ENCODE data around the gene FZD1.

Gene FZD1

GRCh38 chr7:91266689-91267090 is 2.5 kb downstream of the FZD1 start:
- Histone ChIP-seq H3K4me1 (ENCODE audit: control insufficient read depth, insufficient read depth, low read length) (peaks cover 20% of the 10 kb centered on the region), H3K4me3 (ENCODE audit: low read length) (peak overlapping the region; percentile 65), H3K9me3 (ENCODE audit: control insufficient read depth, low read length) (no peaks in the 10 kb centered on the region), H3K36me3 (ENCODE audit: control insufficient read depth, insufficient read depth, low read length) (no peaks in the 10 kb centered on the region), H3K27me3 (ENCODE audit: control insufficient read depth, insufficient read depth, low read length) (peaks cover 17% of the 10 kb centered on the region), H3K9ac (ENCODE audit: low read length) (peak overlapping the region; percentile 32)

- H3K36me3 ChIP-seq (ENCODE audit: control insufficient read depth, insufficient read depth, low read length) = no peaks in the 10 kb centered on the region
- peaks cover 11% of the 10 kb centered on the region for H3K27me3 ChIP-seq (ENCODE audit: control insufficient read depth, insufficient read depth, low read length)
- H3K4me1 ChIP-seq (ENCODE audit: control insufficient read depth, insufficient read depth, low read length) = peaks cover 20% of the 10 kb centered on the region
- H3K4me3 ChIP-seq (ENCODE audit: low read length) = no peak overlapping the region
- no peaks in the 10 kb centered on the region for H3K9me3 ChIP-seq (ENCODE audit: control insufficient read depth, low read length)
- H3K9ac ChIP-seq (ENCODE audit: low read length) = peak overlapping the region; percentile 38
Measured at GRCh38 chr7:91267171-91267955, 3.1 kb downstream of the FZD1 start.

GRCh38 chr7:91270372-91270771 is 6.1 kb downstream of the FZD1 start:
- H3K36me3 ChIP-seq (ENCODE audit: control insufficient read depth, insufficient read depth, low read length) = no peaks in the 10 kb centered on the region
- H3K4me3 ChIP-seq (ENCODE audit: low read length) = no peak overlapping the region
- peaks cover 17% of the 10 kb centered on the region for H3K4me1 ChIP-seq (ENCODE audit: control insufficient read depth, insufficient read depth, low read length)

GRCh38 chr7:91276909-91277308 is 12.7 kb downstream of the FZD1 start:
- no peaks in the 10 kb centered on the region for H3K36me3 ChIP-seq (ENCODE audit: control insufficient read depth, insufficient read depth, low read length)
- H3K9ac ChIP-seq (ENCODE audit: low read length) = no peak overlapping the region
- no peak overlapping the region for H3K4me3 ChIP-seq (ENCODE audit: low read length)

More at GRCh38 chr7:91270372-91270771, 6.1 kb downstream of the FZD1 start:
- H3K9me3 ChIP-seq (ENCODE audit: control insufficient read depth, low read length) = no peaks in the 10 kb centered on the region
- no peaks in the 10 kb centered on the region for H3K27me3 ChIP-seq (ENCODE audit: control insufficient read depth, insufficient read depth, low read length)
- no peak overlapping the region for H3K9ac ChIP-seq (ENCODE audit: low read length)

GRCh38 chr7:91280185-91280584 is 16.0 kb downstream of the FZD1 start:
- Histone ChIP-seq H3K27me3 (ENCODE audit: control insufficient read depth, insufficient read depth, low read length) (no peaks in the 10 kb centered on the region), H3K9ac (ENCODE audit: low read length) (no peak overlapping the region), H3K4me1 (ENCODE audit: control insufficient read depth, insufficient read depth, low read length) (no peaks in the 10 kb centered on the region)

More at GRCh38 chr7:91276909-91277308, 12.7 kb downstream of the FZD1 start:
- H3K27me3 ChIP-seq (ENCODE audit: control insufficient read depth, insufficient read depth, low read length) = no peaks in the 10 kb centered on the region
- H3K9me3 ChIP-seq (ENCODE audit: control insufficient read depth, low read length) = no peaks in the 10 kb centered on the region
- no peaks in the 10 kb centered on the region for H3K4me1 ChIP-seq (ENCODE audit: control insufficient read depth, insufficient read depth, low read length)

GRCh38 chr7:91280604-91281003 is 16.4 kb downstream of the FZD1 start:
- Histone ChIP-seq H3K4me3 (ENCODE audit: low read length) (no peak overlapping the region), H3K4me1 (ENCODE audit: control insufficient read depth, insufficient read depth, low read length) (no peaks in the 10 kb centered on the region), H3K9ac (ENCODE audit: low read length) (no peak overlapping the region), H3K36me3 (ENCODE audit: control insufficient read depth, insufficient read depth, low read length) (no peaks in the 10 kb centered on the region), H3K27me3 (ENCODE audit: control insufficient read depth, insufficient read depth, low read length) (no peaks in the 10 kb centered on the region), H3K9me3 (ENCODE audit: control insufficient read depth, low read length) (no peaks in the 10 kb centered on the region)

More at GRCh38 chr7:91280185-91280584, 16.0 kb downstream of the FZD1 start:
- Histone ChIP-seq H3K36me3 (ENCODE audit: control insufficient read depth, insufficient read depth, low read length) (no peaks in the 10 kb centered on the region), H3K9me3 (ENCODE audit: control insufficient read depth, low read length) (no peaks in the 10 kb centered on the region), H3K4me3 (ENCODE audit: low read length) (no peak overlapping the region)

GRCh38 chr7:91285696-91286355 is 21.6 kb downstream of the FZD1 start:
- no peaks in the 10 kb centered on the region for H3K9me3 ChIP-seq (ENCODE audit: control insufficient read depth, low read length)
- H3K9ac ChIP-seq (ENCODE audit: low read length) = no peak overlapping the region
- no peaks in the 10 kb centered on the region for H3K27me3 ChIP-seq (ENCODE audit: control insufficient read depth, insufficient read depth, low read length)
- H3K4me3 ChIP-seq (ENCODE audit: low read length) = no peak overlapping the region
- H3K4me1 ChIP-seq (ENCODE audit: control insufficient read depth, insufficient read depth, low read length) = no peaks in the 10 kb centered on the region
- H3K36me3 ChIP-seq (ENCODE audit: control insufficient read depth, insufficient read depth, low read length) = no peaks in the 10 kb centered on the region

GRCh38 chr7:91286432-91286831 is 22.2 kb downstream of the FZD1 start:
- no peak overlapping the region for H3K4me3 ChIP-seq (ENCODE audit: low read length)
- H3K36me3 ChIP-seq (ENCODE audit: control insufficient read depth, insufficient read depth, low read length) = no peaks in the 10 kb centered on the region
- H3K27me3 ChIP-seq (ENCODE audit: control insufficient read depth, insufficient read depth, low read length) = no peaks in the 10 kb centered on the region
- no peak overlapping the region for H3K9ac ChIP-seq (ENCODE audit: low read length)
- H3K9me3 ChIP-seq (ENCODE audit: control insufficient read depth, low read length) = no peaks in the 10 kb centered on the region
- H3K4me1 ChIP-seq (ENCODE audit: control insufficient read depth, insufficient read depth, low read length) = no peaks in the 10 kb centered on the region

GRCh38 chr7:91287371-91288084 is 23.3 kb downstream of the FZD1 start:
- no peak overlapping the region for H3K4me3 ChIP-seq (ENCODE audit: low read length)
- H3K9ac ChIP-seq (ENCODE audit: low read length) = no peak overlapping the region
- no peaks in the 10 kb centered on the region for H3K36me3 ChIP-seq (ENCODE audit: control insufficient read depth, insufficient read depth, low read length)
- no peaks in the 10 kb centered on the region for H3K27me3 ChIP-seq (ENCODE audit: control insufficient read depth, insufficient read depth, low read length)
- no peaks in the 10 kb centered on the region for H3K9me3 ChIP-seq (ENCODE audit: control insufficient read depth, low read length)
- no peaks in the 10 kb centered on the region for H3K4me1 ChIP-seq (ENCODE audit: control insufficient read depth, insufficient read depth, low read length)

GRCh38 chr7:91288208-91288824 is 24.1 kb downstream of the FZD1 start:
- Histone ChIP-seq H3K4me3 (ENCODE audit: low read length) (no peak overlapping the region), H3K4me1 (ENCODE audit: control insufficient read depth, insufficient read depth, low read length) (no peaks in the 10 kb centered on the region)

GRCh38 chr7:91289633-91290254 is 25.5 kb downstream of the FZD1 start:
- H3K9ac ChIP-seq (ENCODE audit: low read length) = no peak overlapping the region
- peaks cover 2% of the 10 kb centered on the region for H3K27me3 ChIP-seq (ENCODE audit: control insufficient read depth, insufficient read depth, low read length)
- H3K4me1 ChIP-seq (ENCODE audit: control insufficient read depth, insufficient read depth, low read length) = no peaks in the 10 kb centered on the region
- H3K4me3 ChIP-seq (ENCODE audit: low read length) = no peak overlapping the region
- no peaks in the 10 kb centered on the region for H3K36me3 ChIP-seq (ENCODE audit: control insufficient read depth, insufficient read depth, low read length)
- H3K9me3 ChIP-seq (ENCODE audit: control insufficient read depth, low read length) = no peaks in the 10 kb centered on the region

More at GRCh38 chr7:91288208-91288824, 24.1 kb downstream of the FZD1 start:
- Histone ChIP-seq H3K9ac (ENCODE audit: low read length) (no peak overlapping the region), H3K27me3 (ENCODE audit: control insufficient read depth, insufficient read depth, low read length) (no peaks in the 10 kb centered on the region), H3K36me3 (ENCODE audit: control insufficient read depth, insufficient read depth, low read length) (no peaks in the 10 kb centered on the region), H3K9me3 (ENCODE audit: control insufficient read depth, low read length) (no peaks in the 10 kb centered on the region)

Measured in mucosa of stomach (tissue), 1 donor.